Measurements from ENCODE around the gene SRP9. TPM values are rescaled to one million over a fixed set of nuclear protein-coding genes. Genes with fewer than 3 reads are reported as not detected.
A peak's percentile ranks its signal among the peaks of the same experiment; 100 is the strongest.

Gene SRP9
- total and polyA plus RNA-seq, 9 donors: 151 to 239 (median 187) TPM

DNA sequence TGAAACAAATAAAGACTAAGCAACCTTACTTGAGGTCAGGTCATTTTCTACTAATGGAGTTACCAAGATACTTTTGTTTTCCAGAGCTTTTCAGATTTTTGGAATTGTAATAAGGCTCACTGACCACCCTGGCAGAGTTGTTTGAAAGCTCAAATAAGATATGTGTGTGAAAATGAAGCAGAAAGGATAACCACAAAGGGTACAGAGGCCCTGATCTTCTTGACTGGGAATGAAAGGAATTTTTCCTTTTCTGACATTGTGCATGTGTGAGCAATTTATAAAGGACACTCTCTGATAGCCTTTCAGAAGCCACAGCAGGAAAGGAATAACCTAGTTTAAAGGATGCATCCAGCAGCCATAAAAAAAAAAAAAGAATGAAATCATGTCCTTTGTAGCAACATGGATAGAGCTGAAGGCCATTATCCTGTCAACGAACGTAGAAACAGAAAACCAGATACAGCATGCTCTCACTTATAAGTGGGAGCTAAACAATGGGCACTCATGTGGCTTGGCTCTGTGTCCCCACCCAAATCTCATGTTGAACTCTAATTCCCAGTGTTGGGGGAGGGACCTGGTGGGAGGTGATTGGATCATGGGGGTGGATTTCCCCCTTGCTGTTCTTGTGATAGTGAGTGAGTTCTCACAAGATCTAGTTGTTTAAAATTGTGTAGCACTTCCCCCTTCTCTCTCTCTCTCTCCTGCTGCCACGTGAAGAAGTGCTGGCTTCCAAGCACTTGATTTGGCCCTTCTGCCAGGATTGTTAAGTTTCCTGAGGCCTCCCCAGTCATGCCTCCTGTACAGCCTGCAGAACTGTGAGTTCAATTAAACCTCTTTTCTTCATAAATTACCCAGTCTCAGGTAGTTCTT lies 3.1 kb upstream of the SRP9 start:
- WGBS, 3 donors: 27 to 36% (median 35%) methylated on average over 3 of the region's 3 CpGs
- H3K4me1 ChIP-seq (ENCODE audit: insufficient read depth): peaks cover 11% of the 10 kb centered on the region
- no peak overlapping the region for H3K27ac ChIP-seq
- TF ChIP-seq EP300 (IDR thresholded peaks at IDR 0.05): no peak
- no peak for TF ChIP-seq POLR2A (IDR thresholded peaks at IDR 0.05)
- TF ChIP-seq CTCF (IDR thresholded peaks at IDR 0.05): no peak
- H3K36me3 ChIP-seq: no peaks in the 10 kb centered on the region
- no peak overlapping the region for H3K4me3 ChIP-seq
- DNase-seq: no peak
- no peaks in the 10 kb centered on the region for H3K9me3 ChIP-seq
- H3K27me3 ChIP-seq: no peaks in the 10 kb centered on the region
- intact Hi-C loops (cut with DNase I): loop anchor here (5.0 to 10.0 kb wide), 10 partner anchors 68 to 297 kb away; partner anchors contain the start of genes ENAH (in 1 of the 4), LEFTY1 (in 1 of the 4) and TMEM63A (in 1 of the 4)

DNA sequence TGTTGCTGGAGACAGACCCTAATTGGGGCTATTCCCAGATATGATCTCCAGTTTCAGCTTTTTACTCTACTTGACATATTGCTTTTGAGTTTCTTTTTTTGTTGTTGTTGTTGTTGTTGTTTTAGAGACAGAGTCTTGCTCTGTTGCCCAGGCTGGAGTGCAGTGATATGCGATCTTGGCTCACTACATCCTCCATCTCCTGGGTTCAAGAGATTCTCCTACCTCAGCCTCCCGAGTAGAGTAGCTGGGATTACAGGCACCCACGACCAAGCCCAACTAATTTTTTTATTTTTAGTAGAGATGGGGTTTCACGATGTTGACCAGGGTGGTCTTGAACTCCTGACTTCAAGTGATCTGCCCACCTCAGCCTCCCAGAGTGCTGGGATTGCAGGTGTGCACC lies 1.3 kb upstream of the SRP9 start:
- H3K36me3 ChIP-seq: no peaks in the 10 kb centered on the region
- H3K4me1 ChIP-seq (ENCODE audit: insufficient read depth): peaks cover 6% of the 10 kb centered on the region
- no peaks in the 10 kb centered on the region for H3K27me3 ChIP-seq
- intact Hi-C loops (cut with DNase I): loop anchor here in 3 of 4 donors (5.0 to 10.0 kb wide), 6 partner anchors 66 to 201 kb away; partner anchors contain the start of genes LEFTY1 (in 1 of the 3) and TMEM63A (in 1 of the 3)
- DNase-seq: peak in 1 of 5 donors; percentile 10
- WGBS, 3 donors: 89 to 94% (median 92%) methylated on average over 4 of the region's 4 CpGs
- no peak overlapping the region for H3K27ac ChIP-seq
- H3K9me3 ChIP-seq: no peaks in the 10 kb centered on the region
- no peak overlapping the region for H3K4me3 ChIP-seq
- TF ChIP-seq CTCF (IDR thresholded peaks at IDR 0.05) (no peak), POLR2A (IDR thresholded peaks at IDR 0.05) (no peak), EP300 (IDR thresholded peaks at IDR 0.05) (no peak)

DNA sequence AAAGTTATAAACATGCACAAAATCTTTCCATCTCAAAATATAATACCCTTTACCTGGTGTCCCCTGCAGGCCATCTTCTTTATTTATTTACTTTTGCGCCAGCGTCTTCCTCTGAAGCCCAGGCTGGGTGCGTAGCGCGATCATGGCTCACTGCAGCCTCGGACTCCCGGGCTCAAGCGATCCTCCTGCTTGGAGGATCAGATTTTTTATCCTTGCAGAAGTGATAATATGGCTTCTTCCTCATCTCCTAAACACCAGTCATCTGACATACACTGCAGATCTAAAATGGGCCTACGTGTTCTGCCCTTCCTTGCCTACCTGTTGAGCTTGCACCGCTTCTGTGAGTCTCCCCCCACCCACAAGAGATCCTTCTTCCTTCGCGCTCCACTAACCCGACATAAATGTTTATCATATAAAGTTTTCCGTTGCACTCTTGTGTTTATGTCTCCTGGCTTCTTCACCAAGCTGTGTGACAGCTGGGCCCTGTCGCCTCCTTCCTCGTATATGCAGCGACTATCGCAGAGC lies 506 bp upstream of the SRP9 start:
- WGBS, 3 donors: 9 to 15% (median 9%) methylated on average over 18 of the region's 18 CpGs

More for the DNA sequence above, 506 bp upstream of the SRP9 start:
- Histone ChIP-seq H3K9me3 (no peaks in the 10 kb centered on the region), H3K4me1 (ENCODE audit: insufficient read depth) (peaks cover 6% of the 10 kb centered on the region), H3K4me3 (peak overlapping the region; percentile 70), H3K27me3 (no peaks in the 10 kb centered on the region), H3K27ac (peak overlapping the region; percentile 11 to 87), H3K36me3 (no peaks in the 10 kb centered on the region)
- peak in 1 of 5 donors; percentile 39 for DNase-seq
- intact Hi-C loops (cut with DNase I): loop anchor here in 3 of 4 donors (5.0 to 10.0 kb wide), 6 partner anchors 65 to 200 kb away; partner anchors contain the start of genes LEFTY1 (in 1 of the 3) and TMEM63A (in 1 of the 3)
- no peak for TF ChIP-seq CTCF (IDR thresholded peaks at IDR 0.05)
- no peak for TF ChIP-seq POLR2A (IDR thresholded peaks at IDR 0.05)
- TF ChIP-seq EP300 (IDR thresholded peaks at IDR 0.05): no peak
